GM06990 (cell line): ENCODE results near the gene TSPAN4.
A peak's percentile ranks its signal among the peaks of the same experiment; 100 is the strongest.

ENCODE experiments used
- DNase-seq: peaks from one replicate; pipeline ENCODE4 v3.0.0-alpha.2; 2011; ENCODE audit not compliant: insufficient read length; ENCODE audit errors: extremely low read depth
- H3K27me3 ChIP-seq: replicated peaks from 2 replicates; pipeline ENCODE4 v1.6.0; 2011; ENCODE audit warnings: low read length; ENCODE audit not compliant: control insufficient read depth, insufficient read depth
- H3K36me3 ChIP-seq: 2 replicates; pipeline ENCODE4 v1.5.1; 2011; ENCODE audit warnings: low read length; ENCODE audit not compliant: control insufficient read depth, insufficient read depth
- H3K4me3 ChIP-seq: replicated peaks from 2 replicates; pipeline ENCODE4 v1.5.1; 2011; ENCODE audit warnings: low read depth, mild to moderate bottlenecking, control low read depth, low read length
- TF ChIP-seq, protein P1 (sequence below): IDR thresholded peaks from 2 replicates; pipeline ENCODE4 v1.5.1; 2011; ENCODE audit warnings: low read length, control low read depth, mild to moderate bottlenecking, inconsistent platforms; ENCODE audit not compliant: insufficient read depth, poor library complexity, severe bottlenecking

Gene TSPAN4

DNA sequence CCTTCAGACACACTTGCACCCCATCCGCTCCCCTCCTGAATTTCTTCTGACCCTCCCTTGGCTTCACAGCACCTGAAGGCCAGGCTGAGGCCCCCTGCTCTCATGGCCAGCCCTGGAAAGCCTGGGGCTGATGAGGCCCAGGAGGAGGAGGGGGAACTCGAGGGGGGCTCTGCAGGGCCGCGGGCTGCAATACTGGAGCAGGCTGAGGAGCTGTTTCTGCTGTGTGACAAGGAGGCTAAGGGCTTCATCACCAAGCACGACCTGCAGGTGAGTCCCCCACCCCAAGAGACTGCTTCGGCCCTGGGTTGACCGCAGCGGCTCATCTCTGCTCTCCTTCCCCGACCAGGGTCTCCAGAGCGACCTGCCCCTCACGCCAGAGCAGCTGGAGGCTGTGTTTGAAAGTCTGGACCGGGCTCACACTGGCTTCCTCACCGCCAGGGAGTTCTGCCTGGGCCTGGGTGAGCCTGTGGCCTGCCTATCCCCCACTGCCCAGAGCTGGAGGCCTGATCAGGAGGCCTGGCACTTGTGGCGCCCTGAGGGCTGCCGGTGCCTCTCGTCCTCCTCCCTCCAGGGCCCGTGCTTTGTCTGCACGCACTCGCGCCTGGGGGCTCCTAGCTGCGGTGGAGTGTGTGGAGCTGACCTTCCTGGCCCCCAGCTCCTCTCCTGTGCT, 14.0 kb upstream of the TSPAN4 start:
- no peak overlapping the region for H3K4me3 ChIP-seq
- 0 out of 2 replicates have a peak, but pooled peaks cover 2% of the 10 kb centered on the region for H3K36me3 ChIP-seq
- DNase-seq: no peak
- TF ChIP-seq, protein P1, sequence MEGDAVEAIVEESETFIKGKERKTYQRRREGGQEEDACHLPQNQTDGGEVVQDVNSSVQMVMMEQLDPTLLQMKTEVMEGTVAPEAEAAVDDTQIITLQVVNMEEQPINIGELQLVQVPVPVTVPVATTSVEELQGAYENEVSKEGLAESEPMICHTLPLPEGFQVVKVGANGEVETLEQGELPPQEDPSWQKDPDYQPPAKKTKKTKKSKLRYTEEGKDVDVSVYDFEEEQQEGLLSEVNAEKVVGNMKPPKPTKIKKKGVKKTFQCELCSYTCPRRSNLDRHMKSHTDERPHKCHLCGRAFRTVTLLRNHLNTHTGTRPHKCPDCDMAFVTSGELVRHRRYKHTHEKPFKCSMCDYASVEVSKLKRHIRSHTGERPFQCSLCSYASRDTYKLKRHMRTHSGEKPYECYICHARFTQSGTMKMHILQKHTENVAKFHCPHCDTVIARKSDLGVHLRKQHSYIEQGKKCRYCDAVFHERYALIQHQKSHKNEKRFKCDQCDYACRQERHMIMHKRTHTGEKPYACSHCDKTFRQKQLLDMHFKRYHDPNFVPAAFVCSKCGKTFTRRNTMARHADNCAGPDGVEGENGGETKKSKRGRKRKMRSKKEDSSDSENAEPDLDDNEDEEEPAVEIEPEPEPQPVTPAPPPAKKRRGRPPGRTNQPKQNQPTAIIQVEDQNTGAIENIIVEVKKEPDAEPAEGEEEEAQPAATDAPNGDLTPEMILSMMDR: no peak
- H3K27me3 ChIP-seq: peaks cover 1% of the 10 kb centered on the region

DNA sequence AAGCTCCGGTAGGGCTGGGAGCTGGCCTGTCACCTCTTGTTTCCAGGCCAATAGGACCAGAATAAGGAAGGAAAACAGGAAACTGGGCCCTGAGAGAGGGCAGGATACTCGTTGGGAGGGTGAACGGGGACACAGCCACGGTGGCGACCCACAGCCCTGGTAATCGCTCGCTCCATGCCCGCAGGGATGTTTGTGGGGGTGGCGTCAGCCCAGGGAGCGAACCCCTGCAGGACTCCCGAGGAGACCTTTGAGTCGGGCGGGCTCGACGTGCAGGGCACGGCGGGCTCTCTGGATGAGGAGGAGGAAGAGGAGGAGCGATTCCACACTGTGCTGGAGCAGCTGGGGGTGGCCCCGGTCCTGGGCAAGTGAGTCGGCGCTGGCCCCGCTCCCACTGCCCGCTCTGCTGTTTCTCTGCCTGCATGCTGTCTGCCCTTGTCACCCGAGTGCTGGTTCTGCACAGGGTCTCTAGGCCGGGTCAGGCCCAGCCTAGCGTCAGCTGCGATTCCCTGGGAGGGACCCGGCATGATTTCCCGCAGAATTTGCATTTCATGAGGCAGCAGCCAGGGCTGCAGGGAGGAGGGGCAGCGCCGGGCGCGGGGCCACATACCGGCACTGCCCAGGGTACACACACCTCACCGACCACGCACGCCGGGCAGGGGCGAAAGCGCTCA, 13.3 kb upstream of the TSPAN4 start:
- Histone ChIP-seq H3K27me3 (peaks cover 1% of the 10 kb centered on the region), H3K4me3 (no peak overlapping the region), H3K36me3 (0 out of 2 replicates have a peak, but pooled peaks cover 2% of the 10 kb centered on the region)
- TF ChIP-seq, protein P1: no peak
- DNase-seq: no peak

DNA sequence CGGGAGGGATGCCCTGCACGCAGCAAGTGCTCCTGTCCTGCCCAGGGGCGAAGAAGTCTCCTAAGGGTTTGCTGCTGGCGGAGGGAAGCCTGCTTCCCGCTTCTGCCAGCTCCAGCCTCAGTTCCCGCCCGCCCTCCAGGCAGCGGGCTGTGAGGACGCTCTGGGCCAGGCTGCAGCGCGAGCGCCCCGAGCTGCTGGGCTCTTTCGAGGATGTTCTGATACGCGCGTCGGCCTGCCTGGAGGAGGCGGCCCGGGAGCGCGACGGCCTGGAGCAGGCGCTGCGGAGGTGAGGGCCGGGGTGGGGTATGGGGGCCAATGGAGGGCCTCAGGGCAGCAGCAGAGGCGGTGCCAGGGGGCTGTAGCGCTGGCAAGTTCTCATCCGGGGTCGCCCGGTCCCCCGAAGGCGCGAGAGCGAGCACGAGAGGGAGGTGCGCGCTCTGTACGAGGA, 12.8 kb upstream of the TSPAN4 start:
- no peak for DNase-seq

DNA sequence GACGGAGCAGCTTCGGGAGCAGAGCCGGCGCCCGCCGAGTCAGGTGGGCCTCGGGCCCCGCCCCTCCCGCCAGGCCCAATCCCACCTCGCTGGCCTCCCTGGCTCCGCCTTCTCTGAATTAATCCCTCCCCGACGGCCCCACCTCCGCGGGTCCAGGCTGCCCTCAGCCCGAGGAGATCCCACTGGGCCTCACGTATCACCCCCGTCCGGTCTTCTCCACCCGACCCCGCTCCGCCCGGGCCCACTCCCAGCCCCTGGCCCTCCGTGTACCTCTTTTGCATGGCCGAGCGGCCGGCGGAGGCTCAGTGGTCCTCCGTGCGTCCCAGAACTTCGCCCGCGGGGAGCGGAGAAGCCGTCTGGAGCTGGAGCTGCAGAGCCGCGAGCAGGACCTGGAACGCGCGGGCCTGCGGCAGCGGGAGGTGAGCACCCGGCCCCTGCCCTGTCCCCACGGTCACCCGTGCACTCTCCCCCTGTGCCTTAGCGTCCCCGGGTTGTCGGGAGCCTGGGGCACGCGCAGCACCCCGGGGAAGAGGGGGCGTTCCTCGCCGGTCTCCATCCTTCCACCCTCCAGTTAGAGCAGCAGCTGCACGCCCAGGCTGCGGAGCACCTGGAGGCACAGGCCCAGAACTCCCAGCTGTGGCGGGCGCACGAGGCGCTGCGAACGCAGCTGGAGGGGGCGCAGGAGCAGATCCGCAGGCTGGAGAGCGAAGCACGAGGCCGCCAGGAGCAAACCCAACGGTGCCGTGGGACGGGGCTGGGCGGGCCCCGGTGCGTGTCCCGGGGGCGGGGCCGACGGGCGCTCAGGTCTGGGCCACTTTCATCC, 12.1 kb upstream of the TSPAN4 start:
- Histone ChIP-seq H3K4me3 (peak overlapping the region; percentile 14), H3K36me3 (no peaks in the 10 kb centered on the region), H3K27me3 (peaks cover 1% of the 10 kb centered on the region)
- DNase-seq: peak; percentile 80
- TF ChIP-seq, protein P1: no peak

More for the DNA sequence above, 12.8 kb upstream of the TSPAN4 start:
- Histone ChIP-seq H3K4me3 (peak overlapping the region; percentile 14), H3K36me3 (no peaks in the 10 kb centered on the region), H3K27me3 (peaks cover 1% of the 10 kb centered on the region)
- TF ChIP-seq, protein P1: no peak

DNA sequence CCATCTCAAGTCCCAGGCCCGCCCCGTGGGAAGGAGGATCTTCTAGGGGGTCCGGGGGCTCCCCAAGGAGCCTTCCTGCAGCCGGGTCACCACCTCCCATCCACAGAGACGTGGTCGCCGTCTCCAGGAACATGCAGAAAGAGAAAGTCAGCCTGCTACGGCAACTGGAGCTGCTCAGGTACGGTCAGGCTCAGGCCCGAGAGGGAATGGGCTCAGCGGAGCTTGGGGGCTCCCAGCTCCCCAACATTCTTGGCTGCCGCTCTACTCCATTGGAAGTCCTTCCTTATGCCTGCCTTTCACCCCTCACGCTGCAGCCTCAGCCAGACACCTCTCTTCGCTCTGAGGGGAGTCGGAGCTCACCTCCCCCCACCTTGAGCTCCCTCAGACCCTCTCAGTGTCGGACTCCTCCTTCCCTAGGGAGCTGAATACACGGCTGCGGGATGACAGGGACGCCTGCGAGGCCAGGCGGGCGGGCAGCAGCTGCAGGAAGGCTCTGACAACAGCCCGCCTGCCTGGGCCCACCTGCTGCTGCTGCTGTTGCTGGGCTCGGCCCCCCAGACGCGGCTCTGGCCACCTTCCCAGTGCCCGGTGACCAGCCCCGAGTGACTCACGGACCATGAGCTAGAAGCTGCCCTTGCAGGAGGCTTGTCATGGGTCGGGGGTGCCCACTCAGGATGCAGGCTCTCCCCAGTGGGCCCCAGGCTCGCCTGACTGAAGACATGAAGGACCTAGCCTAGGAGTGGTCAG, 11.4 kb upstream of the TSPAN4 start:
- H3K27me3 ChIP-seq: peaks cover 1% of the 10 kb centered on the region
- DNase-seq: no peak
- no peaks in the 10 kb centered on the region for H3K36me3 ChIP-seq
- TF ChIP-seq, protein P1: no peak
- H3K4me3 ChIP-seq: no peak overlapping the region
